Measurements from ENCODE around the gene CTU1. TPM values are rescaled to one million over a fixed set of nuclear protein-coding genes. Genes with fewer than 3 reads are reported as not detected.

CTU1 gene
- total RNA-seq, 1 experiment from 2014 or later: 8.6 TPM

DNA sequence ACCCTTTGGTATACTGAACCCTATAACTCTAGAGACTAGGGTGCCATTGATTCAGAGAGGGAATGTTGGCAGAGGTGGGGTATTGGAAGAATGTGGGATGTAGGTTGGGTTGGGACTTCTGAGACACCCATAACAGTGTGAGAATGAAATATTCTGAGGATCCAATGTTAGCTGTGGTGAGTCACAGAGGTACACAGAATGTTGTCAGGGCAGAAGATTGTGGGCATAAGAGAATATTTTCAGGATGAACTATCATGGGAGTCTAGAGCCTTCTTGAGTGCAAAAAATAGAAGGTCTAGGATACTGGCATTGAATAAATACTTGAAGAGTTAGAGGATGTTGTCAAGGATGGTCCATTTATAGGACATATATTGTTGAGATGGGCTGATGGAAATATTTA, 52.3 kb downstream of the CTU1 start (continued):
- TF ChIP-seq, protein P1, sequence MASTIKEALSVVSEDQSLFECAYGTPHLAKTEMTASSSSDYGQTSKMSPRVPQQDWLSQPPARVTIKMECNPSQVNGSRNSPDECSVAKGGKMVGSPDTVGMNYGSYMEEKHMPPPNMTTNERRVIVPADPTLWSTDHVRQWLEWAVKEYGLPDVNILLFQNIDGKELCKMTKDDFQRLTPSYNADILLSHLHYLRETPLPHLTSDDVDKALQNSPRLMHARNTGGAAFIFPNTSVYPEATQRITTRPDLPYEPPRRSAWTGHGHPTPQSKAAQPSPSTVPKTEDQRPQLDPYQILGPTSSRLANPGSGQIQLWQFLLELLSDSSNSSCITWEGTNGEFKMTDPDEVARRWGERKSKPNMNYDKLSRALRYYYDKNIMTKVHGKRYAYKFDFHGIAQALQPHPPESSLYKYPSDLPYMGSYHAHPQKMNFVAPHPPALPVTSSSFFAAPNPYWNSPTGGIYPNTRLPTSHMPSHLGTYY (CRISPR knock-in tag; IDR thresholded peaks at IDR 0.05): no peak
- no peak for TF ChIP-seq TP53 (CRISPR knock-in tag; IDR thresholded peaks at IDR 0.05)

Other genes with a start within 250 kb of the CTU1 start
- gene KLK2, start 235.0 kb downstream of the CTU1 start, total RNA-seq (2021): 0.18 to 0.46 TPM in 2 of 3 replicates, not detected in the other
- 0.27 to 0.82 TPM (median 0.70 TPM) in 3 replicates for gene KLK4, start 197.0 kb downstream of the CTU1 start, total RNA-seq (2021)
- 0.66 to 1.0 TPM (median 0.69 TPM) in 3 replicates for gene KLK5, start 155.4 kb downstream of the CTU1 start, total RNA-seq (2021)
- 0.52 to 1.1 TPM (median 0.92 TPM) in 3 replicates for gene KLK6, start 138.8 kb downstream of the CTU1 start, total RNA-seq (2021)
- 0.66 to 0.87 TPM (median 0.78 TPM) in 3 replicates for gene KLK7, start 124.5 kb downstream of the CTU1 start, total RNA-seq (2021)
- 4.4 to 6.9 TPM (median 5.9 TPM) in 3 replicates for gene KLK8, start 106.8 kb downstream of the CTU1 start, total RNA-seq (2021)
- 3.2 to 4.9 TPM (median 4.9 TPM) in 3 replicates for gene KLK10, start 88.7 kb downstream of the CTU1 start, total RNA-seq (2021)
- gene KLK11, start 81.8 kb downstream of the CTU1 start, total RNA-seq (2021): 0.23 to 0.55 TPM (median 0.27 TPM) in 3 replicates
- not detected in 3 replicates for gene KLK12, start 73.4 kb downstream of the CTU1 start, total RNA-seq (2021)
- gene KLK13, start 43.3 kb downstream of the CTU1 start, total RNA-seq (2021): 3.1 to 5.0 TPM (median 4.5 TPM) in 3 replicates
- gene KLK14, start 25.5 kb downstream of the CTU1 start, total RNA-seq (2021): 1.1 to 1.6 TPM (median 1.4 TPM) in 3 replicates
- gene SIGLEC9, start 16.5 kb upstream of the CTU1 start, total RNA-seq (2021): not detected in 3 replicates
- gene SIGLEC7, start 33.9 kb upstream of the CTU1 start, total RNA-seq (2021): not detected in 3 replicates
- gene CD33, start 116.7 kb upstream of the CTU1 start, total RNA-seq (2021): 0.25 to 0.57 TPM (median 0.31 TPM) in 3 replicates
- gene SIGLECL1, start 142.7 kb upstream of the CTU1 start, total RNA-seq (2021): not detected in 3 replicates
- gene IGLON5, start 203.2 kb upstream of the CTU1 start, total RNA-seq (2021): 41.2 to 64.1 TPM (median 60.2 TPM) in 3 replicates
- 11.6 to 14.1 TPM (median 14.1 TPM) in 3 replicates for gene VSIG10L, start 233.7 kb upstream of the CTU1 start, total RNA-seq (2021)

Measured in WTC11 (cell line).